Stimulated activated CD4-positive, alpha-beta T cell treated with anti-CD3 and anti-CD28 coated beads, Interleukin-15, amount 100 ng/mL, for 24 hours (primary cell): Measurements from ENCODE around the gene NCOA4.
"Not testable (repeated sequence)": the region's sequence is repeated elsewhere in the genome, so short reads cannot be mapped to it uniquely, and the experiment has no call there.

ENCODE experiments used
- DNase-seq: peaks from one replicate; pipeline ENCODE4 v3.0.0-alpha.2; 2020

The NCOA4 gene

GRCh38 chr10:46052057-46052790 is 21.8 kb upstream of the NCOA4 start:
- DNase-seq = no peak

- no peak for DNase-seq
Observed at GRCh38 chr10:46050941-46051623, 20.7 kb upstream of the NCOA4 start.

- not testable (repeated sequence) for DNase-seq
Observed at GRCh38 chr10:46049497-46049831, 19.0 kb upstream of the NCOA4 start.

GRCh38 chr10:46048152-46048551 is 17.7 kb upstream of the NCOA4 start:
- DNase-seq = no peak

- no peak for DNase-seq
Observed at GRCh38 chr10:46046261-46046660, 15.8 kb upstream of the NCOA4 start, which contains the start of gene MSMB. TSS of gene MSMB (minus strand) at chr10:46046269. CDS start at chr10:46046237, 32 bp downstream.

- no peak for DNase-seq
Observed at GRCh38 chr10:46042527-46042926, 12.1 kb upstream of the NCOA4 start.

- no peak for DNase-seq
Observed at GRCh38 chr10:46040004-46040403, 9.6 kb upstream of the NCOA4 start.

- DNase-seq = no peak
Observed at GRCh38 chr10:46037107-46037825, 6.8 kb upstream of the NCOA4 start.

GRCh38 chr10:46035923-46036849 is 5.8 kb upstream of the NCOA4 start:
- DNase-seq = no peak

- no peak for DNase-seq
Observed at GRCh38 chr10:46033602-46034011, 3.2 kb upstream of the NCOA4 start.

GRCh38 chr10:46031648-46032532 is 1.5 kb upstream of the NCOA4 start:
- DNase-seq = no peak

GRCh38 chr10:46029461-46030030 is 877 bp downstream of the NCOA4 start:
- DNase-seq = no peak

GRCh38 chr10:46028584-46029460 is 1.6 kb downstream of the NCOA4 start:
- peak; percentile 36 for DNase-seq

- DNase-seq = no peak
Observed at GRCh38 chr10:46026106-46026505, 4.3 kb downstream of the NCOA4 start.

- DNase-seq = no peak
Observed at GRCh38 chr10:46025406-46025805, 5.0 kb downstream of the NCOA4 start.

- DNase-seq = no peak
Observed at GRCh38 chr10:46024948-46025347, 5.5 kb downstream of the NCOA4 start.

GRCh38 chr10:46022978-46023702 is 7.3 kb downstream of the NCOA4 start:
- peak; percentile 91 for DNase-seq

GRCh38 chr10:46020344-46020657 is 10.1 kb downstream of the NCOA4 start:
- DNase-seq = no peak

GRCh38 chr10:46019569-46020343 is 10.7 kb downstream of the NCOA4 start:
- no peak for DNase-seq
